K562 (cell line): Measurements from ENCODE around the gene STIM1. TPM values are rescaled to one million over a fixed set of nuclear protein-coding genes. Genes with fewer than 3 reads are reported as not detected.

Source experiments
- CEBPZ ChIP-seq: fragments of 150-350 bp; IDR thresholded peaks from 2 replicates; pipeline ENCODE4 v1.6.1; 2014; ENCODE audit warnings: low read depth, mild to moderate bottlenecking, low read length, borderline replicate concordance
- CREB1 ChIP-seq, 2 experiments: sonication (generic) in 1 of 2; formaldehyde crosslinking in 1 of 2; IDR thresholded peaks; 2 replicates each; pipeline versions ENCODE4 v1.6.1 to v1.8.0; 2012 to 2022; ENCODE audit warnings: inconsistent platforms in 1 of 2, mild to moderate bottlenecking in 1 of 2, missing genetic modification reagents in 1 of 2, moderate library complexity in 1 of 2
- CREM ChIP-seq: IDR thresholded peaks from 2 replicates; pipeline ENCODE4 v1.6.1; 2014; ENCODE audit warnings: antibody characterized with exemption, low read depth
- EP400 ChIP-seq: fragments of 450-650 bp; IDR thresholded peaks from 2 replicates; pipeline ENCODE4 v1.6.1; 2017; ENCODE audit warnings: antibody characterized with exemption, mild to moderate bottlenecking, moderate library complexity
- HCFC1 ChIP-seq: IDR thresholded peaks from 2 replicates; pipeline ENCODE4 v1.6.1; 2012; ENCODE audit warnings: low read depth, low read length, improper control_type of control experiment
- KDM1A ChIP-seq, 2 experiments: fragments of 450-650 bp; IDR thresholded peaks; 2 replicates each; pipeline ENCODE4 v1.6.1; 2016; ENCODE audit warnings: mild to moderate bottlenecking in 2 of 2
- L3MBTL2 ChIP-seq: fragments of 450-650 bp; IDR thresholded peaks from 2 replicates; pipeline ENCODE4 v1.6.1; 2016; ENCODE audit warnings: mild to moderate bottlenecking, moderate library complexity
- LARP7 ChIP-seq: fragments of 450-650 bp; IDR thresholded peaks from 2 replicates; pipeline ENCODE4 v1.6.1; 2016
- MCM5 ChIP-seq: fragments of 450-650 bp; IDR thresholded peaks from 2 replicates; pipeline ENCODE4 v1.6.1; 2016; ENCODE audit warnings: low read depth
- MED1 ChIP-seq: sonication (generic); formaldehyde crosslinking; IDR thresholded peaks from 2 replicates; pipeline ENCODE4 v1.8.1; 2023; ENCODE audit warnings: missing genetic modification reagents, borderline replicate concordance
- MEF2D ChIP-seq: conservative IDR thresholded peaks from 2 replicates; pipeline ENCODE4 v1.6.1; 2016; ENCODE audit warnings: low read depth, missing genetic modification characterization, missing compliant biosample characterization
- PHB2 ChIP-seq: fragments of 450-650 bp; IDR thresholded peaks from 2 replicates; pipeline ENCODE4 v1.6.1; 2017; ENCODE audit warnings: low read depth
- PRPF4 ChIP-seq: fragments of 200-400 bp; formaldehyde crosslinking; IDR thresholded peaks from one replicate; pipeline ENCODE4 v1.6.1; 2017; ENCODE audit warnings: low read length, low read depth, mild to moderate bottlenecking; ENCODE audit not compliant: insufficient read depth, poor library complexity, severe bottlenecking
- RBBP5 ChIP-seq: fragments of 200-600 bp; sonication (generic); IDR thresholded peaks from 2 replicates; pipeline ENCODE4 v1.6.1; 2012; ENCODE audit warnings: borderline replicate concordance, mild to moderate bottlenecking, low read length, control low read depth, inconsistent platforms; ENCODE audit not compliant: insufficient read depth, poor library complexity, severe bottlenecking
- RBM34 ChIP-seq: fragments of 200-400 bp; formaldehyde crosslinking; IDR thresholded peaks from 2 replicates; pipeline ENCODE4 v1.6.1; 2018; ENCODE audit warnings: low read length, borderline replicate concordance; ENCODE audit not compliant: insufficient read depth
- SAFB2 ChIP-seq: fragments of 200-400 bp; formaldehyde crosslinking; IDR thresholded peaks from 2 replicates; pipeline ENCODE4 v1.6.1; 2018; ENCODE audit warnings: borderline replicate concordance, low read length, low read depth, moderate library complexity; ENCODE audit not compliant: severe bottlenecking
- SIRT6 ChIP-seq: IDR thresholded peaks from one replicate; pipeline ENCODE4 v1.6.1; 2012; ENCODE audit warnings: low read depth, mild to moderate bottlenecking, control low read depth, inconsistent platforms, low read length, moderate library complexity
- SMARCC2 ChIP-seq: fragments of 450-650 bp; IDR thresholded peaks from 2 replicates; pipeline ENCODE4 v1.6.1; 2017; ENCODE audit warnings: antibody characterized with exemption, moderate library complexity, mild to moderate bottlenecking, low read depth
- ZEB2 ChIP-seq: fragments of 450-650 bp; IDR thresholded peaks from 2 replicates; pipeline ENCODE4 v1.6.1; 2016
- ZNF780A ChIP-seq: fragments of 250-450 bp; sonication (Bioruptor Pico); IDR thresholded peaks from 2 replicates; pipeline ENCODE4 v1.5.0; 2021; ENCODE audit warnings: mild to moderate bottlenecking
- polyA plus RNA-seq, 8 experiments: library from polyadenylated mRNA; depleted of rRNA in 4 of 8; stranded (reverse) in 5 of 8; unstranded in 3 of 8; fragments of >200 nt; fragmentation: Nextera tagmentation in 2 of 8; fragmentation: Illumina TruSeq in 1 of 8; extraction: Ambion mirVana in 2 of 8; extraction: Trizol in 1 of 8; gene quantifications; 2 replicates each; pipeline versions ENCODE4 v1.2.1 to v1.2.3, GENCODE V29; 2011 to 2014; ENCODE audit warnings: inconsistent platforms in 1 of 8, missing spikeins in 1 of 8
- total RNA-seq, 7 experiments: library from RNA; depleted of rRNA in 6 of 7; stranded (reverse); fragments of >200 nt in 6 of 7; fragmentation: Illumina TruSeq in 2 of 7; extraction: Trizol in 2 of 7; gene quantifications; 2 replicates each; pipeline versions ENCODE4 v1.2.1 to v1.2.3, GENCODE V29; 2011 to 2021; ENCODE audit warnings: low replicate concordance in 1 of 7
- TF ChIP-seq, protein P1 (sequence below): sonication (generic); formaldehyde crosslinking; IDR thresholded peaks from 2 replicates; pipeline ENCODE4 v1.9.0; 2022; ENCODE audit warnings: mild to moderate bottlenecking, missing genetic modification reagents
- TF ChIP-seq, protein P2 (sequence below): sonication (generic); formaldehyde crosslinking; IDR thresholded peaks from 2 replicates; pipeline ENCODE4 v1.8.1; 2023; ENCODE audit warnings: mild to moderate bottlenecking, missing genetic modification reagents

Gene STIM1
- total and polyA plus RNA-seq, 9 of the 15 experiments (the other 6 are each of a cell fraction or from before 2014, with no cell fraction given) = 7.7 to 50.5 (median 22.5) TPM

GRCh38 chr11:3866206-3866605, 10.7 kb downstream of the STIM1 start (continued):
- TF ChIP-seq, protein P1, sequence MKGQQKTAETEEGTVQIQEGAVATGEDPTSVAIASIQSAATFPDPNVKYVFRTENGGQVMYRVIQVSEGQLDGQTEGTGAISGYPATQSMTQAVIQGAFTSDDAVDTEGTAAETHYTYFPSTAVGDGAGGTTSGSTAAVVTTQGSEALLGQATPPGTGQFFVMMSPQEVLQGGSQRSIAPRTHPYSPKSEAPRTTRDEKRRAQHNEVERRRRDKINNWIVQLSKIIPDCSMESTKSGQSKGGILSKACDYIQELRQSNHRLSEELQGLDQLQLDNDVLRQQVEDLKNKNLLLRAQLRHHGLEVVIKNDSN = no peak
- TF ChIP-seq PRPF4 (no peak), SAFB2 (no peak), CREB1 (IDR thresholded peaks at IDR 0.05) (peak; percentile 60; the same call in 1 of the 2 replicates), CREB1 (CRISPR knock-in tag; IDR thresholded peaks at IDR 0.05) (no peak), ZNF780A (no peak), LARP7 (peak; percentile 59; the same call in 1 of the 2 replicates), RBBP5 (no peak), MEF2D (tag) (no peak), SMARCC2 (no peak), RBM34 (no peak), L3MBTL2 (peak; percentile 63), CREM (peak; percentile 82), ZEB2 (peak; percentile 31; the same call in 1 of the 2 replicates), HCFC1 (no peak), MCM5 (no peak), CEBPZ (no peak), SIRT6 (no peak), KDM1A (IDR thresholded peaks at IDR 0.05) (no peak), MED1 (CRISPR knock-in tag) (no peak), EP400 (0 out of 2 replicates have a peak, but pooled peaks have one; percentile 10), PHB2 (no peak)
- TF ChIP-seq, protein P2, sequence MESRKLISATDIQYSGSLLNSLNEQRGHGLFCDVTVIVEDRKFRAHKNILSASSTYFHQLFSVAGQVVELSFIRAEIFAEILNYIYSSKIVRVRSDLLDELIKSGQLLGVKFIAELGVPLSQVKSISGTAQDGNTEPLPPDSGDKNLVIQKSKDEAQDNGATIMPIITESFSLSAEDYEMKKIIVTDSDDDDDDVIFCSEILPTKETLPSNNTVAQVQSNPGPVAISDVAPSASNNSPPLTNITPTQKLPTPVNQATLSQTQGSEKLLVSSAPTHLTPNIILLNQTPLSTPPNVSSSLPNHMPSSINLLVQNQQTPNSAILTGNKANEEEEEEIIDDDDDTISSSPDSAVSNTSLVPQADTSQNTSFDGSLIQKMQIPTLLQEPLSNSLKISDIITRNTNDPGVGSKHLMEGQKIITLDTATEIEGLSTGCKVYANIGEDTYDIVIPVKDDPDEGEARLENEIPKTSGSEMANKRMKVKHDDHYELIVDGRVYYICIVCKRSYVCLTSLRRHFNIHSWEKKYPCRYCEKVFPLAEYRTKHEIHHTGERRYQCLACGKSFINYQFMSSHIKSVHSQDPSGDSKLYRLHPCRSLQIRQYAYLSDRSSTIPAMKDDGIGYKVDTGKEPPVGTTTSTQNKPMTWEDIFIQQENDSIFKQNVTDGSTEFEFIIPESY = no peak
